ENCODE data around the gene EHMT2.
"Not testable (repeated sequence)": the region's sequence is repeated elsewhere in the genome, so short reads cannot be mapped to it uniquely, and the experiment has no call there.

EHMT2 gene

DNA sequence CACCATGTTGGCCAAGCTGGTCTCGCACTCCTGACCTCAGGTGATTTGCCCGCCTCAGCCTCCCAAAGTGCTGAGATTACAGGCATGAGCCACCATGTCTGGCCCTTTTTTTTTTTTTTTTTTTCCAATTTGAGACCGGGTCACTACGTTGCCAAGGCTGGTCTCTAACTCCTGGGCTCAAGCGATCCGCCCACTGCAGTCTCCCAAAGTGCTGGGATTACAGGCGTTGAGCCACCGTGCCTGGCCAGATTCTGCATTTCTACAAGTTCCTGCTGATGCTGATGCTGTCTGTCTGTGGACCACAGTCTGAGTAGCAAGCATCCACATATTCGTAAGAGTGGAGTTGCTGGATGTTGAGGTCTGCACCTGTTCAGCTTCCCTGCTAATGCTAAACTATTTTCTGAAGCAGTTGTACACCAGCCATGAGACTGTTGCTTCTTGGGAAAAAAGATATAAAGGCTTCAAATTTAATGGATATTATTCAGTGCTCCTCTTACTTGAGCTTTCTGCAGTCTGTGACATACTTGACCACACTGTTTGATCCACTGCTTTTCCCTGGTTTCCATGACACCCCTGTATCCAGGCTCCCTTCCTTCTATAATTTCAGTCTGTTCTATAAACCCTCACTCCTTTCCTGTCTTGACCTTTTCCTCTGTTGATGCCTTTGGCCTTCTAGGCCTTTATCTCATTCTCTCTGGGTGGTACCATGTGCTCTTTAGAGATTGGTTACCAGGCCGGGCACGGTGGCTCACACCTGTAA is 14.5 kb upstream of the EHMT2 start:
- DNase-seq = no peak

DNA sequence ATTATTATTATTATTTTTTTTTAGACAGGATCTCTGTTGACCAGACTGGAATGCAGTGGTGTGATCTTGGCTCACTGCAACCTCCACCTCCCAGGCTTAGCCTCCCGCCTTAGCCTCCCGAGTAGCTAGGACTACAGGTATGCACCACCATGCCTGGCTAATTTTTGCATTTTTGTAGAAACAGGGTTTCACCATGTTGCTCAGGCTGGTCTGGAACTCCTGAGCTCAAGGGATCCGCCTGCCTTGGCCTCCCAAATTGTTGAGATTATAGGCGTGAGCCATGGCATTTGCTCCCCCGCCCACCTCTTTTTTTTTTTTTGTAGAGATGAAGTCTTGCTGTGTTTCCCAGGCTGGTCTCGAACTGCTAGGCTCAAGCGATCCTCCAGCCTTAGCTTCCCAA is 11.8 kb upstream of the EHMT2 start:
- not testable (repeated sequence) for DNase-seq

DNA sequence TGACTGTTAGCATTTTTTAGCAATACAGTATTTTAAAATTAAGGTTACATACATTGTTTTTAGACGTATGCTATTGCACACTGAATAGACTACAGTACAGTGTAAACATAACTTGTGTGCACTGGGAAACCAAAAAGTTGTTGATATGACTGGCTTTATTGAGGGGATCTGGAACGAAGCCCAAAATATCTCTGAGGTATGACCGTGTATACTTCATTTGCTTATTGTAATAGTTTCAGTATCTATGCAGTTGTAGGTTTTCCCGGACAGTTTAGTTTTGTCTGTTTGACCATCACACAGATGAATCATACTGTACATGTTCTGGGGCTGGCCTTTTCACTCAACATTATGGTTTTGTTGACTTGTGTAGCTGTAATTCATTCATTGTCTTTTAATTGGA is 11.3 kb upstream of the EHMT2 start:
- DNase-seq = no peak

DNA sequence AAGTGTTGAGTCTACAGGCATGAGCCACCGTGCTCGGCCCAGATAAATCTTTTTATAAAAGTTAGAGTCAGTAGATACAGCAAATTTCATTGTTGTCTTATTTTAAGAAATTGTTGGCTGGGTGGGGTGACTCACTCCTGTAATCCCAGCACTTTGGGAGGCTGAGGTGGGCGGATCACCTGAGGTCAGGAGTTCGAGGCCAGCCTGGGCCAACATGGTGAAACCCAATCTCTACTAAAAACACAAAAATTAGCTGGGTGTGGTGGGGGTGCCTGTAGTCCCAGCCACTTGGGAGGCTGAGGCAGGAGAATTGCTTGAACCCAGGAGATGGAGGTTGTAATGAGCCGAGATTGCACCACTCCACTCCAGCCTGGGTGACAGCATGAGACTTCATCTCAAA is 10.8 kb upstream of the EHMT2 start:
- DNase-seq = not testable (repeated sequence)

DNA sequence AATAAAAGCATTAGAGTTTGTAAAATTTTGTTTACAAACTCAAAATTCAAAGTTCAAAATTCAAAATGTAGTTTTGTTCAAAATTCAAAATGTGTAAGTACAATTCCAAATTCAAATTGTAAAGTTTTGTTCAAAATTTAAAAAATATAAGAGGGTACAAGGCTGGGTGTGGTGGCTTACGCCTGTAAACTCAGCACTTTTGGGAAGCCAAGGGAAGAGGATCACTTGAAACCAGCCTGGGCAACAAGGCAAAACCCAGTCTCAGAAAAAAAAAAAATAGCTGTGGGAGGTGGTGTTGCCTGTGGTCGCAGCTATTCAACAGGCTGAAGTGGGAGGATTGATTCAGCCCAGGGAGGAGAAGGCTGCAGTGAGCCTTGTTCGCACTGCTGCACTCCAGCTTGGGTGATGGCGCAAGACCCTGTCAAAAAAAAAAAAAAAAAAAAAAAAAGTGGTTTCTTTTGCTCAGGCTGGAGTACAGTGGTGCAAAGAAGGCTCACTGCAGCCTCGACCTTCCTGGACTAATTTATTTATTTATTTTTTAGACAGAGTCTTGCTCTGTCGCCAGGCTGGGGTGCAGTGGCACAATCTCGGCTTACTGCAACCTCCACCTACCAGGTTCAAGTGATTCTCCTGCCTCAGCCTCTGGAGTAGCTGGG is 9.8 kb upstream of the EHMT2 start:
- no peak for DNase-seq

DNA sequence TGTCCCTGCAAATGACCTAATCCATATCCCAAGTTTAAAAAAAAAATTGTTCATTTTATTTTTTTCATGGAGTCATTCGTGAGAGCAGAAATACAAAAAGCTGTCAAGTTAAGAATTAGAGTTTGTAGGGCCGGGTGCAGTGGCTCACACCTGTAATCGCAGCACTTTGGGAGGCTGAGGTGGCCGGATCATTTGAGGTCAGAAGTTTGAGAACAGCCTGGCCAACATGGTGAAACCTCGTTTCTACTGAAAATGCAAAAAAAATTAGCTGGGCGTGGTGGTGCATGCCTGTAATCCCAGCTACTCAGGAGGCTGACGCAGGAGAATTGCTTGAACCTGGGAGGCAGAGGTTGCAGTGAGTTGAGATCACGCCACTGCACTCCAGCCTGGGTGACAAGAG is 9.2 kb upstream of the EHMT2 start:
- DNase-seq = not testable (repeated sequence)

DNA sequence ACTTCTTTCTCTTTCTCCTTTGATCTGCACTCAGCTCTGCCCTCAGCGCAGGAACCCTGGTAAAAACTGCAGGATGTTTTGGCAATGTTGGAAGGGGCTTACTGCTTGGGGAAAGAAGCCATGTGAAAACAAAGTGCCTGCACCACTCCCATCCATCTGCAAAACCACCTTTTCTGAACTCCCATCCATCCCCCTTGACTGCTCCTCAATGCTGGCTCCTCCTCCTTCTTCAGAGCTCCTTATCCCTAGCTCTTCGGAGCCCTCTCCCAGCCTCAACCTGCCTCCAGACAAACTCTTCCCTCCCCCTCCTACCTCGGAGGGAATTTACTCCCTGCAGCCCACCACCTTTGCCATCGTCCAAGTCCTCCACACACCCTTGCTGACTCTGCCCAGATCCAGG is 8.6 kb upstream of the EHMT2 start:
- DNase-seq = no peak

DNA sequence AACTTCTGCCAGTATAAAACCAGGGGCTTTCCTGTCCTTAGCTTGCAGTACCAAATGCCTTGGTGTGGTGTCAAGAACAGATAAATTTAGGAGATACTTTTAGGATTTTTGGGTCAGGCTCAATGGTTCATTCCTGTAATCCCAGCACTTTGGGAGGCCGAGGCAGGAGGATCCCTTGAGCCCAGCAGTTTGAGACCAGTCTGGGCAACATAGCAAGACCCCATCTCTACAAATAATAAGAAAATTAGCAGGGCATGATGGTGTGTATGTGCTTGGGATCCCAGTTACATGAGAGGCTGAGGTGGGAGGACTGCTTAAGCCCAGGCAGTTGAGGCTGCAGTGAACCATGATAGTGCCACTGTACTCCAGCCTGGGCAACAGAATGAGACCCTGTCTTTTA is 7.5 kb upstream of the EHMT2 start:
- no peak for DNase-seq

DNA sequence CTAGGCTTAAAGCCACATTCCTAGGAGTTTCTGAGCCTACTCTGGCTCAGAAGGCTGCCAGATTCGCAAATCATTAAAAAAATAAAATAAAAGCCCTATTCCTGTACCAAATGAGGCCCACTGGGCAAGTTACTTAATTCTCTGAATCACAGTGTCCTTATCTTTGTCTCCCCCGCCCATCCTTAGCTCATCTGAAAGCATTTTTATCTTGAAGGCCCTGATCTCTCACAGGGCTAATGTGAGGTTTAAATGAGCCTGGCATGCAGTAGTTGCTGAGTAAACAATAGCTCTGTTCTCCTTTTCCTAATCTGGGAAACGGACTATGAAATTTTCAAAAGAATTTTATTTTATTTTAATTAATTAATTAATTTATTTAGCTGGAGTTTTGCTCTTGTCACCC is 6.5 kb upstream of the EHMT2 start:
- no peak for DNase-seq

DNA sequence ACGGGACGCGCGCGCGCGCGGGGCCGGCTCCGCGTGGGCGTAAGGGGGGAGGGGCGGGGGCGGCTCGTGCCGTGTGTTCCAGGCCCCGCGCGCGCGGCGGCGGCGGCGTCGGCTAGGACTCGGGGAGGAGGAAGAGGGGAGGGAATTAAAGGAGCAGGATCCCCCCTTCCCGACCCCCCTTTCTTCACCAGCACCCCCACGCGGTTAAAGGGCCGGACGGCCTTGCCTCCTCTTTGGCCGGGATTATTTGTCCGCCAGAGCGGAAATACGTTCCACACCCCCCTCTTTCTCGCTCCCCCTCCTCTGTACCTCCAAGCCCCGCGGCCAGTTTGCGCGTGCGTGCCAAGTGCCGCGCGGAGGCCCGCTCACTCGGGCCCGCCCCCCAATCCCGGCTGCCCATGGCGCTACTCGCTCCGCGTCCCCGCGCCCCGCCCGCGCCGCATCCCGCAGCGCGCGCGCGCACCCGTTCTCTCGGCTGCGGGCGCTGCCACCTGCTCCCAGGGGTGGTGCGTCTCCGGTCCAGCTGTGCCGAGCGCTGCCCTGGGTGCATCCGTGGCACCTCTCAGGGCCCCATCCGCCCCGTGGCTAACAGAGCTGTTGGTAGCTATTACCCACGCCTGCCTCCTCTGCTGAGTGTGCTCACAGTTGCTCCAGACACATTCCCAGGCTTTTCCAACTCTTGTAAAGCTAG is 4.6 kb upstream of the EHMT2 start, which contains the start of gene ZBTB12:
TSS of gene ZBTB12 (minus strand) at position 134 of the 691 bp plus-strand sequence. CDS start 781 bp downstream, outside the sequence.
- DNase-seq = peak; percentile 75 to 86 (median 78)

DNA sequence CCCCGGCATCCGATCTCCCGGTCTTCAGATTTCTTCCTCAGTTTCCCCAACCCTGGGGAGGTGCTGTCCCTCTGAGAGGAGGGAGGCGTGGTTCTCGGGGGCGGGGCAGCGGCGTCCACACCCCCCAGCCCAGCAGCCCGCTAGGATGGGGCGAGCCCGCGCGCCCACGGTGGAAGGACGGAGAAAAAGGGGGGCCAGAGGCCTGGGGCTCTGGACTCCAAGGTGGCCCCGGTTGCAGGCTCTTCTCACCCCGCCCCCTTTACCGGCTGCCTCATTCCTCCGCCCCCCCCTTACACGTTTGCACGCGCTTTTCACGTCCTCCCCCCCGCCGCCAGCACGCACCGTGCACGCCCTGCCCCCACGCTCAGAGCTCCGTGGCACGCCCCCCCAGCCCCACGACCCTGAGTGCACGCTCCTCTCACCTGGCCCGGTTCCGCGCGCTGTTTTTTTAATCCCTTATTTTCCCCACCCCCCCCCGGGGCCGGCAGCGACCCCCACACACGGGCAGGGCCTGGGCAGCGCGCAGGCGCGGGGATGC is 4.0 kb upstream of the EHMT2 start:
- peak; percentile 40 to 62 (median 56) for DNase-seq

DNA sequence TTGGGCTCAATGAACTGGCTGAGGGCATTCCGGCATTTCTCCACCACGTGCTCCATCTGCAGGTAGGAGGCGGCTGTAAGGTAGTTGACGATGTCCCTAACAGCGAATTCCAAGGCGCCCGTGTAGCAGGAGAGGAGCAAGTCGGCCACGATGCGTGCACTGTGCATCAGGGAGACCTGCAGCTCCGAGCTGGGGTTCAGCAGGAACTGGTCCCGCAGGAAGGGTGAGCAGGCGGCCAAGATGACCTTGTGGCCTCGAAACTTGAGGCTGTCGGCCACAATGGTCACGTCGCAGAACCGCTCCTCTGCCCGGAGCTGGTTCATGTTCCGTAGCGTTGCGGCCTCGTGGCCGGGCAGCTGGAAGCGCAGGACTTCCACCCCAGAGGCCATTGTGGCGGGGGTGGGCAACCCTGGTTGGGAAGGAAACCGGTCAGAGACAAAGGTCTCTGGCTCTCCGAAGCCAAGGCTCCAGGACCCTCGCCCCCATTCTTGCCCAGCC is 3.5 kb upstream of the EHMT2 start:
- no peak for DNase-seq

DNA sequence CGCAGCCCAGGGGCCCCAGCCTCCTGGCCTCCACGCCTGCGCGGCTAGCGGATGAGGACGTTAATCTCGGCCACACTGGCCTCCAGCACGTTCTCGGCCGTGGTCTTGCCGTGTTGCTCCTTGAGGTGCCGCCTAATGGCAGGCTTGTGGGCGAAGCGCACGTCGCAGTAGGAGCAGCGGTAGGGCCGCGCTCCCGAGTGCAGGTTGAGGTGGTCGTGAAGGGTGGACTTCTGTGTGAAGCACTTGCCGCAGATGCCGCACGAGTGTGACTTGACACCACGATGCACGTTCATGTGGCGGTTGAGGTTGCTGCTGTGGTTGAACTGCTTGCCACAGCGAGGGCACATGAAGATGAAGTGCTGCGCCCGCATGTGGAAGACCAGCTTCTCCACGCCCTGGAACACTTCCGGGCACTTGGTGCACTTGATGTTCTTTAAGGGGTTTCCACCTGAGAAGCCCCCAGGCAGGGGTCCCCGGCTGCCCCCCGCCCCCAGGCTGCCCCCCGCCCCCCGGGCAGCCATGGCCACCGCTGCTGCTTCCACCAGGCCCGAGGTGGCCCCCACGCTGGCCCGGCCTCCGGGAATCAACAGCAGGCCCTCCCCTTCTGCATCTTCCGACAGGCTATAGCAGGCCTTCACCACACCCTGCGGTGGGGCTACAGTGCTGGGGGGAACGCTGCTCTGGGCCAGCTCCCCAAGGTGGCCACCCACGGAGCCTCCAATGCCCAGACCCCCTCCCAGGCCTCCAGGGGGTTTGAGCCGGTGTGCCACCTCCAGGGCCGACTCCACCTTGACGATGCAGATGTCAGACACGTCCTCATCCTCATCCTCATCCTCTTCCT is 2.6 kb upstream of the EHMT2 start:
- no peak for DNase-seq

DNA sequence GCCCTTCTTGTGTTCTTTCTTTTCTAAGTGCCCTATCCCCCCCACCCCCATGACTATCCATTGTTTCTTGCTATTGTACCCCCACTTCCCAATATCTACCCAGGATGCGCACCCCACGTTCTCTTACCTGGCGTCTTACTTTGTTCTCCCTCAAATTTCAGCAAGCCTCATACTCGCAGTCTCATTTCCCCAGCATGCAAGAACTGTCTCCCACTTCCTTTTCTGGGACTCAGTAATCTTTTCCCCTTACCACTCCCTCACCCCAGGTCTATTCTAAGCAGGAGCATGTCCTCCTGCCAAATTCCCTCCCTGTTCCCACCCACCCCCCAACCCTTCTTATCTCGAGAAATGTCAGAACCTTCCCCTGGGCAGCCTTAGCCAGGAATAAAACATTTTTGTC is 1.7 kb upstream of the EHMT2 start:
- no peak for DNase-seq

DNA sequence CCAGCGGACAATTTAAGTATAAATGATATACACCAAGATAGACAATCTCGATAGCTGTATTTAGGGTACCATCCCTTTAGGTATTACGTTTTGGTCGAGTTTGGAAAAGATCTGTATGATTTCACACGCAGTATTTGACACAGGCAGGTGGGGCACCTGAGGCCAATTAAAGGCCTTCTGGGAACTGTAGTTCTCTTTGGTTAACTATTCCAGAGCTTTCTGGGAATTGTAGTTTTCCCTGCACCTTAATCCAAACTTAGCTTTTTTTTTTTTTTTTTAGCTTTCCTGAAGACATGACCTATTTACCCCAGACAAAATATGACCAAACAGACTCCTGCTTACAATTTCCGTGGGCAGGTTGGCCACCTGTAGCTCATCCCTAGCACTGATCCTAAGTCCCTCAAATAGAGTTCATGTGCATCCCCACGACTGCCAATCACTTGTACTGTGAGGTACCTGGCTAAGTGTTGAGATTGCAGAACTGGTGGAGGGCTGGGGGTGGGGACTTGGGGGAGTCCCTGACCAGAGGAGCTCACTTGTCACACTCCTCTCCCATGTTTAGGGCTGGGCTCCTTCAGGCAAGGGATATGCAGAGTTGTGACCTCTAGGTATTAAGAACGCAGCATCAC is 999 bp upstream of the EHMT2 start:
- DNase-seq = peak in 2 of 5 donors; percentile 25 to 45

DNA sequence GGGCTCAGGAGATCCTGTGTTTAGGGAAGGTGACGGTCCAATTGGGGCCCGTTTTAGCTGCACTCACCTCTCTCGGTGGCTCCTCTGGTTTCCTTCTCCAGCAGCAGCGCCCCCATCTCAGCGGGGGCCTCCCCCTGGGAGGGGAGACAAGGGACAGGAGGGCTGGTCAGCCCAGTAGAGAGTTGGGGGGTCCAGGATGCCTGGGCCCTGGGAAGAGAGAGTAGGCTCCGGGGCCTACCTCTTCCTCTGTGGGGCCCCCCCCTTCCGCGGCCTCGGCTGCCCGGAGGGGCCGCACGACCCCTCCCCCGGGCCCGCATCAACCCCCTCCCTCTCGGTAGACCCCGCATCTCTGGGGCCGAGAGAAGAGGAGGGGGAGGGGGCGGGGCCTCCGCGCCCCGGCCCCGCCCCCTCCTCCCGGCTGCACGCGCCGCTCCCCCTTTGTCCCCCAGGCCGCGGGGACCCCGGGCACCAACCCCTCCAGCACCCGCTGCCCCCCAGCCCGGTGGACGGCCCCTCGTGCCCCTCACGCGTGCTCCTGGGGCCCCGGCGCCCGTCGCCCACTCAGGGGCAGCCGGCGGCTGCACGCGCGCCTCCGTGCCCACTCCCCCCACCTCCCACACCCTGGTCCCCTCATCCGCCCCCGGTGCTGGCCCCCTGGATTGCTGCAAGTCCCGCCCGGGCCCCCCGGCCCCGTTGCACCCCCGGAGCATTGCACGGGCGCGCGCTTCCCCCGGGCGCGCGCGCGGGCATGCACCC is 464 bp downstream of the EHMT2 start:
- peak in 1 of 5 donors; percentile 14 for DNase-seq

DNA sequence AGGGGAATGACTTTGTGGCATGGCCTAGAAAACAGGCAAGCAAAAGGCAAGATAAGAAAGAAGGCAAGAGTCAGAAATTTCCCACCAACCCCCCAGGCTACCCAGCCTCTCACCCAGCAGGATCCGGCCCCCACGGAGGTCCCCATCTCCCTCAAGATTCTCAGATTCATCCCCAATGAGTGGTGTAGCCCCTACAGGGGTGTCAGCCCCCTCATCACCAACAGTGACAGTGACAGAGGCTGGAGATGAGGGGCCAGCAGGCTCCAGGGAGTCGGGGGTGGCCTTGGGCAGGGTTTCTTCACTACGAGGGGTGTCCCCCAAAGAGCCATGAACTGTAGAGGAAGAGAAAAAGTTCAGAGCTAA is 1.0 kb downstream of the EHMT2 start:
- DNase-seq = no peak

DNA sequence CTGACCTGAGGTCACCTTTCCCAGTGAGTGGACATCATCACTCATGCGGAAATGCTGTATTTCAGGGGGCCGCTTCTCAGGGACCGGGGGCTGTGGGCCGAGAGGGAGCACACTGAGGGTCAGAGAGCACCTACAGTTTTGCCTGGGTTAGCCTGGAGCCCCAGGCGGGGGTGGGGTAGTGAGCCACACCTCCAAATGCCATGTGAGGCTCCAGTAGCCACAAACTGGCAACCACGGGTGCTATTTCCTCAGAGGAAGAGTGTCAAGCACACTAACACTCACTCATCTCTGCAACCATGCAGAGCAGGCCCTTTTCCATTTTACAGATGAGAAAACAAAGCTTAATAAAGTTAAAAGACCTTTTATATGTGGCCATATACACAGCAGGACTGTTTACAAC is 4.7 kb downstream of the EHMT2 start:
- DNase-seq = no peak

DNA sequence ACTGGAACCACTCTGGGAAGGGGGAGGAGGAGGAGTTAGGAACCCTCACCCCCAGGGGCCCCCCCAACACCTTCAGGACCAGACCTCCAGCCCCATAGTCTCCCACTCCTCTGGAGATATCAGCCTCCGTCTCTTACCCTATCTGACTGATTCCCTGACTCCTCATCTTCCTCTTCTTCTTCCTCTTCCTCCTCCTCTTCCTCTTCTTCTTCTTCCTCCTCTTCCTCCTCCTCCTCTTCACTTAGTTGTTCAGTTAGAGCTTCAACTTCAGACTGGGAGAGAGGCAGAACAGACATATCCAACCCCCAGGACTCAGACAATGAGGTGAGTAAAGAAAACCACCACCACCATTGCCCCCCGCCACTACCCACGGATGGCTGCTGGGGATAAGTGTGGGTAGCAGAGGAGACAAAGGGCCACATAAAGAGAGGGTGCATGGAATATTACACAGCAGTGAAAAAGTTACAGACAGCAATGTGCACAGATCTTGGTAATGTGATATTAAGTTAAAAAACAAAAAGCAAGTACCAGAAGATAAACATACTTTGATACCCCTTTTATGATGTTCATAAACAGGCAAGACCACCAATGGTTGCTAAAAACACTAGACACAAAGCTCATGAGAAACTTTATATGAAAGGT is 8.0 kb downstream of the EHMT2 start:
- no peak for DNase-seq
